ENCODE measurements around the gene SMOC2. TPM values are rescaled to one million over a fixed set of nuclear protein-coding genes. Genes with fewer than 3 reads are reported as not detected.

SMOC2 gene
- total RNA-seq, 1 donor, result 0.36 TPM

DNA sequence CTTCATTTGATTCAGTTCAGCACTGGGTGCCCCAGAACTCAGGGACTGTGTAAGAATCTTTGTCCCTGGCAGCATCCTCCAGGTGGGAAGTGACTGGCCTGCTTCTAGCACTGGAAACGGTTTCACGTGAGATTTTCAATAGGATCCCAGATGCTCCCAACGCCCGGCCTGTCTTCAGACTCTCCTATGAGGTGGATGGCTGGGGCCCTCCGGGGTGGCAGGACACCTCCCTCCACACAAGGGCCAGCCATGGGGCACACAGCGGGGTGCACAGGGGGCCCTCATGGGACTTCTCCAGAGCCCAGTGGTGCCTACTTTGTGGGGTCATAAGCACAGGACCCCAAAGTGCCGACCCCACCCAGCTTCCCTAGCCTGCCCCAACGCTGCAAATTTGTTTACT lies 72.8 kb downstream of the SMOC2 start:
- H3K4me1 ChIP-seq (ENCODE audit: insufficient read depth, low read length), result no peaks in the 10 kb centered on the region
- H3K79me2 ChIP-seq (ENCODE audit: insufficient read depth, low read length), result no peaks in the 10 kb centered on the region
- no peak overlapping the region for H3K4me2 ChIP-seq (ENCODE audit: insufficient read depth, low read length)
- H2AFZ ChIP-seq (ENCODE audit: low read length), result no peak overlapping the region
- peaks cover 5% of the 10 kb centered on the region for H3K9me3 ChIP-seq (ENCODE audit: low read depth, low read length)
- no peak for TF ChIP-seq CTCF (IDR thresholded peaks at IDR 0.05; ENCODE audit: extremely low read depth, low read depth, low read length)
- no peak overlapping the region for H3K27ac ChIP-seq (ENCODE audit: low read depth, low read length)
- no peaks in the 10 kb centered on the region for H4K20me1 ChIP-seq (ENCODE audit: insufficient read depth, low read length)
- no peak for DNase-seq (ENCODE audit: insufficient read length, low spot score, missing footprints)
- no peaks in the 10 kb centered on the region for H3K36me3 ChIP-seq (ENCODE audit: insufficient read depth, low read length)
- no peak overlapping the region for H3K4me3 ChIP-seq (ENCODE audit: insufficient read depth, low read length)
- no peaks in the 10 kb centered on the region for H3K27me3 ChIP-seq (ENCODE audit: insufficient read depth, low read length)

DNA sequence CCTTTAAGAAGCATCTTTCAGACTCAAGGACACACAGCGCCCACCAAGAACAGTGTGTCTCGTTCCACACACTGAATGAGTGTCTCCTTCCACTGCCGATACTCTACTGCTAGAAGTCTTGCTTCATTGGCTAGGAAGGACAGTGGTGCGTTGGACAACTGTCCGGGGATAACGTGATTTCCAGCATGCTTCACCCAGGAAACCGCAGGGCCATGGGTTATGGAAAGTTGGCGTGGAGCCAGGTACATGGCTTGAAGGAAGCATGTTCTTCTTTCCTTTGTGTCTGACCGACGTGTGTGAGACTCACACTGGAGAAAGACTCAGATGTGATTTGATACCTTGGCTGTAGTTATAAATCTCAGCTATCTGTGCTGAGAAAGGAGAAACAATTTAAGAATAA lies 73.2 kb downstream of the SMOC2 start:
- Histone ChIP-seq H3K36me3 (ENCODE audit: insufficient read depth, low read length) (no peaks in the 10 kb centered on the region), H3K4me3 (ENCODE audit: insufficient read depth, low read length) (no peak overlapping the region), H3K4me2 (ENCODE audit: insufficient read depth, low read length) (no peak overlapping the region), H3K79me2 (ENCODE audit: insufficient read depth, low read length) (no peaks in the 10 kb centered on the region), H3K4me1 (ENCODE audit: insufficient read depth, low read length) (no peaks in the 10 kb centered on the region), H3K9me3 (ENCODE audit: low read depth, low read length) (peaks cover 8% of the 10 kb centered on the region), H3K27ac (ENCODE audit: low read depth, low read length) (no peak overlapping the region), H4K20me1 (ENCODE audit: insufficient read depth, low read length) (no peaks in the 10 kb centered on the region), H2AFZ (ENCODE audit: low read length) (no peak overlapping the region), H3K27me3 (ENCODE audit: insufficient read depth, low read length) (no peaks in the 10 kb centered on the region)
- no peak for DNase-seq (ENCODE audit: insufficient read length, low spot score, missing footprints)
- TF ChIP-seq CTCF (IDR thresholded peaks at IDR 0.05; ENCODE audit: extremely low read depth, low read depth, low read length), result no peak

- H3K4me1 ChIP-seq (ENCODE audit: insufficient read depth, low read length), result no peaks in the 10 kb centered on the region
- no peak overlapping the region for H3K27ac ChIP-seq (ENCODE audit: low read depth, low read length)
- no peaks in the 10 kb centered on the region for H4K20me1 ChIP-seq (ENCODE audit: insufficient read depth, low read length)
- no peak overlapping the region for H3K4me3 ChIP-seq (ENCODE audit: insufficient read depth, low read length)
- peaks cover 8% of the 10 kb centered on the region for H3K9me3 ChIP-seq (ENCODE audit: low read depth, low read length)
- no peaks in the 10 kb centered on the region for H3K79me2 ChIP-seq (ENCODE audit: insufficient read depth, low read length)
- H3K27me3 ChIP-seq (ENCODE audit: insufficient read depth, low read length), result no peaks in the 10 kb centered on the region
- DNase-seq (ENCODE audit: insufficient read length, low spot score, missing footprints), result no peak
- H3K36me3 ChIP-seq (ENCODE audit: insufficient read depth, low read length), result no peaks in the 10 kb centered on the region
- TF ChIP-seq CTCF (IDR thresholded peaks at IDR 0.05; ENCODE audit: extremely low read depth, low read depth, low read length), result no peak
- H3K4me2 ChIP-seq (ENCODE audit: insufficient read depth, low read length), result no peak overlapping the region
- no peak overlapping the region for H2AFZ ChIP-seq (ENCODE audit: low read length)
Measured at GRCh38 chr6:168515376-168515775, 74.4 kb downstream of the SMOC2 start.

DNA sequence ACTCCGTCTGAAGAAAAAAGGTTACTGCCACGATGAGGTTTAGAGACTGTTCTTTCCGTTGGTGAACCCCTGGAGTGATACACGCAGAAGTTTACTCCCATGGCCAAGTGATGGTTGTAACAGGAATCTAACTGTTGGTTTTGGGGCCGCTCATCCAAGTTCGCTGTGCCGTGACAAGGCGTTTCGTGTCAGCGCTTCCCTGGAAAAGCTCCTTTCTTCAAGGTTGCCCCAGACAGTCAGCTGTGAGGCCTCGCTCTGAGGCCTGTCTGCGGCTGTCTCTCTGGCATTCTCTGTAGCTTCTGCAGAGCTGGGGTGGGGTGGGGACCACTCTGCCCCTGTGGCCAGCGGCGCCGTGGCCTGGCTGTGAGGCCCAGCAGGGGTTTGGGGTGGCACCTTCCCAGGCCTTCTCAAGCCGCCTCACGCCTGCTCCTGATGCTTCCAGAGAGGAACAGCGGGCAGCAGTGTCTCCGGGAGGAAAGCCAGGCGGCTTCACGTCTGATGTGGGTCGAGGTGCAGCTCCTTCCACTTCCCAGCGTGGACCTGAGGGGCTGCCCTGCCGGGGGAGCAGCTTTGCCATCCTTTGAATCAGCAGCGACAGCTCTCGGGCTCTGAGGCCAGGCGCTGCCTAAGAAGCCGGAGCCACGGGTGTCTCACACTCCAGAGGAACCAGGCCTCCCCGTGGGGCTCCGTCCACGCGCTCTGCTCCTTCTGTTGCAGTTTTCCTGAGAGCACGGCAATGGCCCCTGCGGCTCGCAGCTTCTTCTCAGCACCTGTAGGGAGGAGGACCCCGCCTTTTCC lies 76.2 kb downstream of the SMOC2 start:
- no peak for DNase-seq (ENCODE audit: insufficient read length, low spot score, missing footprints)
- Histone ChIP-seq H4K20me1 (ENCODE audit: insufficient read depth, low read length) (no peaks in the 10 kb centered on the region), H3K4me2 (ENCODE audit: insufficient read depth, low read length) (no peak overlapping the region), H3K79me2 (ENCODE audit: insufficient read depth, low read length) (no peaks in the 10 kb centered on the region), H3K36me3 (ENCODE audit: insufficient read depth, low read length) (no peaks in the 10 kb centered on the region), H3K9me3 (ENCODE audit: low read depth, low read length) (peaks cover 8% of the 10 kb centered on the region), H3K4me1 (ENCODE audit: insufficient read depth, low read length) (no peaks in the 10 kb centered on the region), H2AFZ (ENCODE audit: low read length) (no peak overlapping the region), H3K4me3 (ENCODE audit: insufficient read depth, low read length) (no peak overlapping the region), H3K27ac (ENCODE audit: low read depth, low read length) (no peak overlapping the region), H3K27me3 (ENCODE audit: insufficient read depth, low read length) (no peaks in the 10 kb centered on the region)
- no peak for TF ChIP-seq CTCF (IDR thresholded peaks at IDR 0.05; ENCODE audit: extremely low read depth, low read depth, low read length)
